ENCODE data around the gene MXRA8. TPM values are rescaled to one million over a fixed set of nuclear protein-coding genes. Genes with fewer than 3 reads are reported as not detected.

Gene MXRA8
- total RNA-seq, 1 donor from 2014 or later: 24.3 TPM

DNA sequence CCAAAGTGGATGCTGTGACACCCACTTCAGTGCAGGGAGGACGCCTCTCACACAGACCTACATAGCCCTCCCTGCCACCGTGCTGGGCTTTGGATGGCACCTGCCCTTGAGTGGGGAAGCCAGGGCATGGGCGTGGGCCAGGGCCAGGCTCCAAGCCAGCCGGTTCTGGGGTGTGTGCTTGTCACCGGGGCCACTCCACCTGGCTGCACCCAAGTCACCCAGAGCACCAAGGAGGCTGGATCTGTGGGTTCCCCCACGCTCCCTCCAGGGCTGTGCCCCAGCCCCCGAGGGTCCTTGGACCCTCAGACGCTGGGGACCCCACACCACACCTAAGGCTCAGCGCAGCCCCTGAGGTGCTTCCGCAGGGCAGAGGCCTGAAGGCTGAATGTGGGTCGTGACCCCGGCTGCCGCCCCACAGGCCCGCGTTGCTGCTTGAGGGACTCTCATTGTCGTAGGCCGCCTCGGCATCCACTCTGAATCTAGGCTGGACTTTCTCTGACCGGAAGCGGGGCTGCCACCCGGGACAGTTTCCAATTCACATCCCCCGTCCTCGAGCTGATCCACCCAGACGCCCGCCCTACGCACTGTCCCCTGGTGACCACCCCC, 1.5 kb downstream of the MXRA8 start:
- DNase-seq (ENCODE audit: low spot score, unreplicated experiment): no peak
- H3K27ac Mint-ChIP-seq: no peak overlapping the region
- peak overlapping the region; percentile 69 for H3K4me3 Mint-ChIP-seq (ENCODE audit: low read depth)
- no peak for TF ChIP-seq CTCF (IDR thresholded peaks at IDR 0.05; ENCODE audit: unreplicated experiment)
- H3K4me1 Mint-ChIP-seq (ENCODE audit: low read depth): peaks cover 14% of the 10 kb centered on the region
- no peaks in the 10 kb centered on the region for H3K36me3 Mint-ChIP-seq (ENCODE audit: insufficient read depth)
- H3K27me3 Mint-ChIP-seq: peaks cover 23% of the 10 kb centered on the region
- H3K9me3 Mint-ChIP-seq (ENCODE audit: low read depth): no peaks in the 10 kb centered on the region

DNA sequence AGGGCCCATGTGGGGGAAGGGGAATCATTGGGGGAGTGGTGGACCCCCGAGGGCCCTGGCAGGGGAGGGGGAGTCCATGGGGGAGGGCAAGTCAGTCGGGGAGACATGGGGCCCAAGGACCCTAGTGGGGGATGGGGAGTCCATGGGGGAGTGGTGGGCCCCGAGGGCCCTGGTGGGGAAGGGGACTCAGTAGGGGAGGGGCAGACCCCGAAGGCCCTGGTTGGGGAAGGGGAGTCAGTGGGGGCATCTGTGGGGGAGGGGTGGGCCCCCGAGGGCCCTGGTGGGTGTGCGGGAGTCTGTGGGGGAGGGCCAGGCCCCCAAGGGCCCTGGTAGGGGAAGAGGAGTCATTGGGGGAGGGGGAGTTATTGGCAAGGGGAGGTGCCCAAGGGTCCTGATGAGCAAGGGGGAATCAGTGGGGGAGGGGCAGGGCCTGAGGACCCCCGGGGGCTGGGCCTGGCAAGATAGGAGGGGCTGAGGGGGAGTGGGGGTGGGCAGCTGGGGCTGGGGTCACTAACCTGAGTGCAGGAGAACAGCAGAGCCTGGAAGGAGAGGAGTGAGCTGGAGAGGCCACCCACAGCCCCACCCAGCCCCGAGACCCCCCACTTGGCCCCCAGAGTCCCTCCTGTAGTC, 2.1 kb downstream of the MXRA8 start:
- Mint-ChIP-seq H3K9me3 (ENCODE audit: low read depth) (no peaks in the 10 kb centered on the region), H3K4me3 (ENCODE audit: low read depth) (no peak overlapping the region), H3K4me1 (ENCODE audit: low read depth) (peaks cover 14% of the 10 kb centered on the region), H3K36me3 (ENCODE audit: insufficient read depth) (no peaks in the 10 kb centered on the region), H3K27ac (no peak overlapping the region), H3K27me3 (peaks cover 22% of the 10 kb centered on the region)
- DNase-seq (ENCODE audit: low spot score, unreplicated experiment): no peak
- TF ChIP-seq CTCF (IDR thresholded peaks at IDR 0.05; ENCODE audit: unreplicated experiment): no peak

- Mint-ChIP-seq H3K4me3 (ENCODE audit: low read depth) (no peak overlapping the region), H3K36me3 (ENCODE audit: insufficient read depth) (no peaks in the 10 kb centered on the region), H3K27ac (no peak overlapping the region), H3K4me1 (ENCODE audit: low read depth) (peaks cover 12% of the 10 kb centered on the region), H3K9me3 (ENCODE audit: low read depth) (no peaks in the 10 kb centered on the region), H3K27me3 (peaks cover 17% of the 10 kb centered on the region)
- no peak for TF ChIP-seq CTCF (IDR thresholded peaks at IDR 0.05; ENCODE audit: unreplicated experiment)
- no peak for DNase-seq (ENCODE audit: low spot score, unreplicated experiment)
These were observed 2.9 kb downstream of the MXRA8 start for GRCh38 chr1:1355416-1355815.

- Mint-ChIP-seq H3K36me3 (ENCODE audit: insufficient read depth) (no peaks in the 10 kb centered on the region), H3K27ac (peak overlapping the region; percentile 58), H3K4me1 (ENCODE audit: low read depth) (peaks cover 12% of the 10 kb centered on the region), H3K9me3 (ENCODE audit: low read depth) (no peaks in the 10 kb centered on the region), H3K27me3 (peaks cover 17% of the 10 kb centered on the region), H3K4me3 (ENCODE audit: low read depth) (peak overlapping the region; percentile 31)
- TF ChIP-seq CTCF (IDR thresholded peaks at IDR 0.05; ENCODE audit: unreplicated experiment): no peak
- no peak for DNase-seq (ENCODE audit: low spot score, unreplicated experiment)
These were observed 3.8 kb downstream of the MXRA8 start for GRCh38 chr1:1354271-1355247.

All from progenitor cell of endocrine pancreas (in vitro differentiated cells).